ENCODE data around the gene ZNF197.
A peak's percentile ranks its signal among the peaks of the same experiment; 100 is the strongest.
"Not testable (repeated sequence)": the region's sequence is repeated elsewhere in the genome, so short reads cannot be mapped to it uniquely, and the experiment has no call there.

Gene ZNF197

GRCh38 chr3:44624749-44625480 is at the start of gene ZNF197:
TSS of gene ZNF197 (plus strand) at chr3:44625036. CDS start at chr3:44629155, 4,119 bp downstream.
- DNase-seq = peak; percentile 86

- DNase-seq = no peak
These were observed 48.2 kb upstream of the ZNF197 start for GRCh38 chr3:44576613-44577012.

- not testable (repeated sequence) for DNase-seq
These were observed 47.4 kb upstream of the ZNF197 start for GRCh38 chr3:44577354-44577952.

- not testable (repeated sequence) for DNase-seq
These were observed 46.5 kb upstream of the ZNF197 start for GRCh38 chr3:44578316-44578715.

- DNase-seq = not testable (repeated sequence)
These were observed 45.8 kb upstream of the ZNF197 start for GRCh38 chr3:44578924-44579515.

GRCh38 chr3:44579749-44580148 is 45.1 kb upstream of the ZNF197 start:
- not testable (repeated sequence) for DNase-seq

- not testable (repeated sequence) for DNase-seq
These were observed 43.9 kb upstream of the ZNF197 start for GRCh38 chr3:44580971-44581370.

- DNase-seq = no peak
These were observed 40.0 kb upstream of the ZNF197 start, which contains the start of gene ZNF660 for GRCh38 chr3:44584646-44585501. TSS of gene ZNF660 (plus strand) at chr3:44584964. CDS start at chr3:44594194, 9,230 bp downstream.

- DNase-seq = no peak
These were observed 28.2 kb upstream of the ZNF197 start for GRCh38 chr3:44596621-44597020.

- DNase-seq = no peak
These were observed 23.1 kb upstream of the ZNF197 start for GRCh38 chr3:44601749-44602148.

- no peak for DNase-seq
These were observed 12.2 kb upstream of the ZNF197 start for GRCh38 chr3:44612678-44613077.

GRCh38 chr3:44628716-44629115 is 3.9 kb downstream of the ZNF197 start:
- no peak for DNase-seq

GRCh38 chr3:44632193-44632592 is 7.4 kb downstream of the ZNF197 start:
- no peak for DNase-seq

GRCh38 chr3:44642337-44642736 is 17.5 kb downstream of the ZNF197 start:
- no peak for DNase-seq

GRCh38 chr3:44643024-44643423 is 18.2 kb downstream of the ZNF197 start:
- DNase-seq = no peak

GRCh38 chr3:44647771-44648170 is 22.9 kb downstream of the ZNF197 start:
- DNase-seq = no peak

- peak; percentile 80 for DNase-seq
These were observed 23.9 kb downstream of the ZNF197 start, which contains the start of gene ZNF35 for GRCh38 chr3:44648564-44649229. TSS of gene ZNF35 (plus strand) at chr3:44648732. CDS start at chr3:44651068, 2,336 bp downstream.

GRCh38 chr3:44649709-44650108 is 24.9 kb downstream of the ZNF197 start:
- no peak for DNase-seq

GRCh38 chr3:44654039-44654438 is 29.2 kb downstream of the ZNF197 start:
- no peak for DNase-seq

GRCh38 chr3:44659015-44659414 is 34.2 kb downstream of the ZNF197 start:
- DNase-seq = no peak

- no peak for DNase-seq
These were observed 34.6 kb downstream of the ZNF197 start for GRCh38 chr3:44659434-44659833.

- DNase-seq = no peak
These were observed 36.4 kb downstream of the ZNF197 start for GRCh38 chr3:44661189-44661588.

All from inflammatory macrophage treated with lipopolysaccharide for 4 hours (primary cell).